ENCODE measurements around the gene SHC4.

DNA sequence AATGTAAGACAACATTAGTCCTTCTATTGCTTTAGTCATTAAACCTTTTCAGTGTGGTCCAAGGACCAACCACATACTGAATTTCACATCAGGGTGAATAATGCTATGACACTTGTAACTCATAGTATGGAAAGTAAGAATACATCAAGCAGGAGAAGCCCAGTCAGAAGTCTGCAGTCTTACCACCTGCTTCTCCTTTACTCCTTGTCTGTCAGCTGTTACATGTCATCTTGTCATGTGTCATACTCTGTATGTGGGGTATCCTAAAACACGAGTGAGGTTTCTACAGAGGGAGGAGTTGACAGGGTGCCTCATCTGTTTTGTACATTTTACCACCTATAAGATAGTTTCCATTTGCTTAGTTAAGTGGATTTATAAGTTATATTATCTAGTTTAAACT, 118.6 kb downstream of the SHC4 start:
- TF ChIP-seq, protein P1, sequence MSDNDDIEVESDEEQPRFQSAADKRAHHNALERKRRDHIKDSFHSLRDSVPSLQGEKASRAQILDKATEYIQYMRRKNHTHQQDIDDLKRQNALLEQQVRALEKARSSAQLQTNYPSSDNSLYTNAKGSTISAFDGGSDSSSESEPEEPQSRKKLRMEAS (IDR thresholded peaks at IDR 0.05; ENCODE audit: low read depth), result no peak
- TF ChIP-seq, protein P2, sequence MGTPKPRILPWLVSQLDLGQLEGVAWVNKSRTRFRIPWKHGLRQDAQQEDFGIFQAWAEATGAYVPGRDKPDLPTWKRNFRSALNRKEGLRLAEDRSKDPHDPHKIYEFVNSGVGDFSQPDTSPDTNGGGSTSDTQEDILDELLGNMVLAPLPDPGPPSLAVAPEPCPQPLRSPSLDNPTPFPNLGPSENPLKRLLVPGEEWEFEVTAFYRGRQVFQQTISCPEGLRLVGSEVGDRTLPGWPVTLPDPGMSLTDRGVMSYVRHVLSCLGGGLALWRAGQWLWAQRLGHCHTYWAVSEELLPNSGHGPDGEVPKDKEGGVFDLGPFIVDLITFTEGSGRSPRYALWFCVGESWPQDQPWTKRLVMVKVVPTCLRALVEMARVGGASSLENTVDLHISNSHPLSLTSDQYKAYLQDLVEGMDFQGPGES (IDR thresholded peaks at IDR 0.05; ENCODE audit: low read depth, low read length), result no peak
- no peak for TF ChIP-seq EZH2phosphoT487 (IDR thresholded peaks at IDR 0.05; ENCODE audit: borderline replicate concordance, low read depth)
- no peak for TF ChIP-seq TAF1 (IDR thresholded peaks at IDR 0.05; ENCODE audit: borderline replicate concordance, low read depth, low read length)
- no peak for TF ChIP-seq POLR2AphosphoS5 (IDR thresholded peaks at IDR 0.05; ENCODE audit: low read depth, low read length)
- TF ChIP-seq, protein P3, sequence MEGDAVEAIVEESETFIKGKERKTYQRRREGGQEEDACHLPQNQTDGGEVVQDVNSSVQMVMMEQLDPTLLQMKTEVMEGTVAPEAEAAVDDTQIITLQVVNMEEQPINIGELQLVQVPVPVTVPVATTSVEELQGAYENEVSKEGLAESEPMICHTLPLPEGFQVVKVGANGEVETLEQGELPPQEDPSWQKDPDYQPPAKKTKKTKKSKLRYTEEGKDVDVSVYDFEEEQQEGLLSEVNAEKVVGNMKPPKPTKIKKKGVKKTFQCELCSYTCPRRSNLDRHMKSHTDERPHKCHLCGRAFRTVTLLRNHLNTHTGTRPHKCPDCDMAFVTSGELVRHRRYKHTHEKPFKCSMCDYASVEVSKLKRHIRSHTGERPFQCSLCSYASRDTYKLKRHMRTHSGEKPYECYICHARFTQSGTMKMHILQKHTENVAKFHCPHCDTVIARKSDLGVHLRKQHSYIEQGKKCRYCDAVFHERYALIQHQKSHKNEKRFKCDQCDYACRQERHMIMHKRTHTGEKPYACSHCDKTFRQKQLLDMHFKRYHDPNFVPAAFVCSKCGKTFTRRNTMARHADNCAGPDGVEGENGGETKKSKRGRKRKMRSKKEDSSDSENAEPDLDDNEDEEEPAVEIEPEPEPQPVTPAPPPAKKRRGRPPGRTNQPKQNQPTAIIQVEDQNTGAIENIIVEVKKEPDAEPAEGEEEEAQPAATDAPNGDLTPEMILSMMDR (IDR thresholded peaks at IDR 0.05), result no peak
- no peak for TF ChIP-seq GABPA (IDR thresholded peaks at IDR 0.05; ENCODE audit: low read depth)
- TF ChIP-seq, protein P4, sequence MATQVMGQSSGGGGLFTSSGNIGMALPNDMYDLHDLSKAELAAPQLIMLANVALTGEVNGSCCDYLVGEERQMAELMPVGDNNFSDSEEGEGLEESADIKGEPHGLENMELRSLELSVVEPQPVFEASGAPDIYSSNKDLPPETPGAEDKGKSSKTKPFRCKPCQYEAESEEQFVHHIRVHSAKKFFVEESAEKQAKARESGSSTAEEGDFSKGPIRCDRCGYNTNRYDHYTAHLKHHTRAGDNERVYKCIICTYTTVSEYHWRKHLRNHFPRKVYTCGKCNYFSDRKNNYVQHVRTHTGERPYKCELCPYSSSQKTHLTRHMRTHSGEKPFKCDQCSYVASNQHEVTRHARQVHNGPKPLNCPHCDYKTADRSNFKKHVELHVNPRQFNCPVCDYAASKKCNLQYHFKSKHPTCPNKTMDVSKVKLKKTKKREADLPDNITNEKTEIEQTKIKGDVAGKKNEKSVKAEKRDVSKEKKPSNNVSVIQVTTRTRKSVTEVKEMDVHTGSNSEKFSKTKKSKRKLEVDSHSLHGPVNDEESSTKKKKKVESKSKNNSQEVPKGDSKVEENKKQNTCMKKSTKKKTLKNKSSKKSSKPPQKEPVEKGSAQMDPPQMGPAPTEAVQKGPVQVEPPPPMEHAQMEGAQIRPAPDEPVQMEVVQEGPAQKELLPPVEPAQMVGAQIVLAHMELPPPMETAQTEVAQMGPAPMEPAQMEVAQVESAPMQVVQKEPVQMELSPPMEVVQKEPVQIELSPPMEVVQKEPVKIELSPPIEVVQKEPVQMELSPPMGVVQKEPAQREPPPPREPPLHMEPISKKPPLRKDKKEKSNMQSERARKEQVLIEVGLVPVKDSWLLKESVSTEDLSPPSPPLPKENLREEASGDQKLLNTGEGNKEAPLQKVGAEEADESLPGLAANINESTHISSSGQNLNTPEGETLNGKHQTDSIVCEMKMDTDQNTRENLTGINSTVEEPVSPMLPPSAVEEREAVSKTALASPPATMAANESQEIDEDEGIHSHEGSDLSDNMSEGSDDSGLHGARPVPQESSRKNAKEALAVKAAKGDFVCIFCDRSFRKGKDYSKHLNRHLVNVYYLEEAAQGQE (IDR thresholded peaks at IDR 0.05; ENCODE audit: low read depth, low read length), result no peak
- TF ChIP-seq, protein P5, sequence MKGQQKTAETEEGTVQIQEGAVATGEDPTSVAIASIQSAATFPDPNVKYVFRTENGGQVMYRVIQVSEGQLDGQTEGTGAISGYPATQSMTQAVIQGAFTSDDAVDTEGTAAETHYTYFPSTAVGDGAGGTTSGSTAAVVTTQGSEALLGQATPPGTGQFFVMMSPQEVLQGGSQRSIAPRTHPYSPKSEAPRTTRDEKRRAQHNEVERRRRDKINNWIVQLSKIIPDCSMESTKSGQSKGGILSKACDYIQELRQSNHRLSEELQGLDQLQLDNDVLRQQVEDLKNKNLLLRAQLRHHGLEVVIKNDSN (IDR thresholded peaks at IDR 0.05; ENCODE audit: borderline replicate concordance, low read depth), result no peak
- TF ChIP-seq FOXJ3 (CRISPR knock-in tag; IDR thresholded peaks at IDR 0.05), result no peak
- TF ChIP-seq RAD21 (IDR thresholded peaks at IDR 0.05; ENCODE audit: low read length), result no peak
